ENCODE measurements around the gene SERPINB5. TPM values are rescaled to one million over a fixed set of nuclear protein-coding genes. Genes with fewer than 3 reads are reported as not detected.

The SERPINB5 gene
- total RNA-seq, 1 experiment from 2014 or later = not detected

GRCh38 chr18:63514326-63514725, 37.6 kb downstream of the SERPINB5 start:
- Histone ChIP-seq H3K36me3 (ENCODE audit: control insufficient read depth, insufficient read depth, low read length) (no peaks in the 10 kb centered on the region), H3K4me3 (ENCODE audit: low read depth in 2 of 2, low read length in 2 of 2) (no peak overlapping the region), H3K4me1 (ENCODE audit: control insufficient read depth, insufficient read depth, low read length) (no peaks in the 10 kb centered on the region), H3K27me3 (ENCODE audit: control insufficient read depth, insufficient read depth, low read length) (no peaks in the 10 kb centered on the region), H3K27ac (ENCODE audit: low read length) (no peak overlapping the region), H3K9me3 (ENCODE audit: control insufficient read depth, insufficient read depth, low read depth, low read length) (no peaks in the 10 kb centered on the region)
- DNase-seq (ENCODE audit: low read depth, low spot score) (no peak), ATAC-seq (no peak)
- no TSS peak for BruUV-seq (replicated peaks)
- TF ChIP-seq CTCF (IDR thresholded peaks at IDR 0.05) = no peak
- POLR2A ChIA-PET = no interaction called here
- in situ Hi-C loops (cut with HindIII; ENCODE audit: low pct_unique_long_range_greater_than_20kb, low sequenced_read_pairs) = no loop called here
- CTCF ChIA-PET = no interaction called here
- intact Hi-C loops (cut with micrococcal nuclease; ENCODE audit: unreplicated experiment) = no loop called here

- POLR2A ChIA-PET = no interaction called here
- Histone ChIP-seq H3K9me3 (ENCODE audit: control insufficient read depth, insufficient read depth, low read depth, low read length) (no peaks in the 10 kb centered on the region), H3K27me3 (ENCODE audit: control insufficient read depth, insufficient read depth, low read length) (no peaks in the 10 kb centered on the region), H3K36me3 (ENCODE audit: control insufficient read depth, insufficient read depth, low read length) (no peaks in the 10 kb centered on the region), H3K27ac (ENCODE audit: low read length) (no peak overlapping the region), H3K4me3 (ENCODE audit: low read depth in 2 of 2, low read length in 2 of 2) (no peak overlapping the region), H3K4me1 (ENCODE audit: control insufficient read depth, insufficient read depth, low read length) (no peaks in the 10 kb centered on the region)
- intact Hi-C loops (cut with micrococcal nuclease; ENCODE audit: unreplicated experiment) = no loop called here
- no TSS peak for BruUV-seq (replicated peaks)
- CTCF ChIA-PET = interaction anchor here (0.6 kb wide), 1 partner anchor 866 kb away, joined by 4 read pairs; no protein-coding TSS in a partner anchor
- no peak for DNase-seq (ENCODE audit: low read depth, low spot score)
- no peak for TF ChIP-seq SIN3A (IDR thresholded peaks at IDR 0.05; ENCODE audit: borderline replicate concordance, insufficient read depth, low read depth, low read length)
- peak; percentile 14; the same call in 1 of the 2 replicates for TF ChIP-seq CTCF (IDR thresholded peaks at IDR 0.05)
- TF ChIP-seq REST (IDR thresholded peaks at IDR 0.05; ENCODE audit: insufficient read depth in 1 of 2, low read depth in 2 of 2, low read length in 1 of 2) = no peak
- TF ChIP-seq POLR2AphosphoS5 (IDR thresholded peaks at IDR 0.05; ENCODE audit: low read depth, low read length) = no peak
- TF ChIP-seq TCF7L2 (IDR thresholded peaks at IDR 0.05; ENCODE audit: low read depth, low read length) = no peak
- in situ Hi-C loops (cut with HindIII; ENCODE audit: low pct_unique_long_range_greater_than_20kb, low sequenced_read_pairs) = no loop called here
- ATAC-seq = no peak
Observed at GRCh38 chr18:63514888-63515678, 38.3 kb downstream of the SERPINB5 start.
